ENCODE measurements around the gene E2F6. TPM values are rescaled to one million over a fixed set of nuclear protein-coding genes. Genes with fewer than 3 reads are reported as not detected.

Gene E2F6
- total and polyA plus RNA-seq, 2 of the 8 experiments (the other 6 are each of a cell fraction or from before 2014, with no cell fraction given) = 8.3 to 14.9 TPM

GRCh38 chr2:11466307-11467128 lies 557 bp upstream of the E2F6 start:
- DNase-seq (ENCODE audit: low read depth in 1 of 2, low spot score in 2 of 2) = no peak
- Histone ChIP-seq H2AK5ac (ENCODE audit: low read depth, low read length) (no peak overlapping the region), H2AFZ (ENCODE audit: low read length) (peak overlapping the region; percentile 9; the same call in 1 of the 2 replicates), H2BK12ac (ENCODE audit: low read depth, low read length) (no peak overlapping the region), H3K79me2 (ENCODE audit: control insufficient read depth in 1 of 2, insufficient read depth in 2 of 2, low read length in 2 of 2) (peaks cover 0 to 36% of the 10 kb centered on the region in 2 experiments; a peak in 3 of 4 replicates), H2BK15ac (ENCODE audit: low read length) (no peak overlapping the region), H3K4me2 (ENCODE audit: insufficient read depth in 1 of 2, low read depth in 2 of 2, low read length in 2 of 2) (peak overlapping the region; percentile 48 to 59), H3K56ac (replicated peaks; ENCODE audit: insufficient read length, low read depth, low read length) (no peak overlapping the region), H4K8ac (ENCODE audit: extremely low read depth, insufficient read depth, low read length) (no peak overlapping the region), H2BK5ac (ENCODE audit: low read depth, low read length) (no peak overlapping the region), H3K14ac (ENCODE audit: insufficient read length) (no peak overlapping the region), H3K27me3 (replicated peaks in 1 of 4; ENCODE audit: control insufficient read depth in 3 of 4, extremely low read depth in 1 of 4, insufficient read depth in 3 of 4, low read length in 3 of 4) (peaks cover 0 to 10% (median 4%) of the 10 kb centered on the region in 4 experiments; a peak in 5 of 7 replicates), H3K4ac (replicated peaks; ENCODE audit: insufficient read length, low read depth, low read length) (no peak overlapping the region), H3K4me1 (replicated peaks in 1 of 4; ENCODE audit: control insufficient read depth in 3 of 4, insufficient read depth in 4 of 4, low read length in 3 of 4) (0 out of 7 replicates have a peak, but pooled peaks cover 0 to 2% (median 0%) of the 10 kb centered on the region in 4 experiments), H3K9me3 (ENCODE audit: insufficient read depth in 2 of 2, low read depth in 1 of 2, low read length in 1 of 2) (peaks cover 0 to 3% of the 10 kb centered on the region in 2 experiments; a peak in 2 of 4 replicates), H4K5ac (ENCODE audit: insufficient read length, low read depth, low read length) (no peak overlapping the region), H2BK120ac (replicated peaks; ENCODE audit: low read depth, low read length) (no peak overlapping the region), H4K20me1 (replicated peaks in 1 of 2; ENCODE audit: control insufficient read depth in 1 of 2, insufficient read depth in 2 of 2, low read length in 2 of 2) (peaks cover 0 to 5% of the 10 kb centered on the region in 2 experiments), H3K4me3 (ENCODE audit: extremely low read depth in 1 of 4, insufficient read depth in 2 of 4, low read depth in 3 of 4, low read length in 4 of 4) (peak overlapping the region; percentile 23 to 53 (median 34); a peak in 5 of 8 replicates), H2BK20ac (ENCODE audit: low read length) (no peak overlapping the region), H3K9ac (replicated peaks in 1 of 4; ENCODE audit: extremely low read depth in 1 of 4, low read depth in 3 of 4, low read length in 3 of 4) (no peak overlapping the region), H3K23ac (ENCODE audit: insufficient read length) (no peak overlapping the region), H4K91ac (replicated peaks; ENCODE audit: insufficient read length, low read length) (no peak overlapping the region), H3K36me3 (ENCODE audit: control insufficient read depth in 2 of 4, insufficient read depth in 4 of 4, low read length in 3 of 4) (peaks cover 0 to 5% (median 3%) of the 10 kb centered on the region in 4 experiments; a peak in 2 of 8 replicates), H3K27ac (ENCODE audit: low read depth, low read length) (no peak overlapping the region), H3K79me1 (ENCODE audit: low read depth, low read length) (peaks cover 3% of the 10 kb centered on the region; the same call in 1 of the 2 replicates), H3K18ac (ENCODE audit: extremely low read depth, low read length) (no peak overlapping the region; the same call in 1 of the 2 replicates), H3K23me2 (ENCODE audit: low read depth, low read length) (no peaks in the 10 kb centered on the region; the same call in 1 of the 2 replicates)
- 65% methylated on average over 26 of the region's 26 CpGs; no CpG with 5 or more reads in 1 of the 2 experiments for WGBS, 2 experiments (ENCODE audit: extremely low coverage in 1 of 2, insufficient coverage in 1 of 2, insufficient read length in 1 of 2, insufficient replicate concordance in 2 of 2, low coverage in 1 of 2, low lambda C conversion rate in 2 of 2, missing lambda C conversion rate in 1 of 2)
- CTCF ChIA-PET (ENCODE audit: partially characterized antibody) = interaction anchor here (0.9 to 5.5 kb wide), 4 partner anchors 10 to 180 kb away, joined by 3 to 52 read pairs (median 4); no protein-coding TSS in a partner anchor
- POLR2A ChIA-PET (ENCODE audit: partially characterized antibody) = interaction anchor here (0.8 to 1.6 kb wide), 2 partner anchors 15 to 137 kb away, joined by 3 to 5 read pairs; no protein-coding TSS in a partner anchor
- FAIRE-seq = no peak
- TF ChIP-seq GTF2F1 (IDR thresholded peaks at IDR 0.05; ENCODE audit: borderline replicate concordance, low read depth, low read length) = no peak
- no peak for TF ChIP-seq PHF8 (conservative IDR thresholded peaks at IDR 0.05; ENCODE audit: low read depth, low read length)
- no peak for TF ChIP-seq SIRT6 (IDR thresholded peaks at IDR 0.05; ENCODE audit: low read length)
- TF ChIP-seq SRF (IDR thresholded peaks at IDR 0.05; ENCODE audit: low read depth, low read length) = no peak
- no peak for TF ChIP-seq SUZ12 (IDR thresholded peaks at IDR 0.05; ENCODE audit: low read length)
- TF ChIP-seq GABPA (IDR thresholded peaks at IDR 0.05; ENCODE audit: borderline replicate concordance, insufficient read depth, low read length) = no peak
- TF ChIP-seq CHD2 (IDR thresholded peaks at IDR 0.05; ENCODE audit: low read length) = no peak
- no peak for TF ChIP-seq KDM1A (IDR thresholded peaks at IDR 0.05; ENCODE audit: borderline replicate concordance, low read length)
- TF ChIP-seq RNF2 (IDR thresholded peaks at IDR 0.05; ENCODE audit: borderline replicate concordance, low read depth, low read length, missing control alignments, poor library complexity, severe bottlenecking) = no peak
- no peak for TF ChIP-seq ASH2L (IDR thresholded peaks at IDR 0.05; ENCODE audit: low read length)
- TF ChIP-seq TEAD4 (IDR thresholded peaks at IDR 0.05; ENCODE audit: low read depth, low read length) = no peak

All from H1 (cell line).